Thymus (tissue), 11 donors: Measurements from ENCODE around the gene WDR35. TPM values are rescaled to one million over a fixed set of nuclear protein-coding genes. Genes with fewer than 3 reads are reported as not detected.

Experiments
- DNase-seq, 9 donors: peaks; one replicate each; pipeline ENCODE4 v3.0.0-alpha.2; 2013; ENCODE audit warnings: low spot score in 9 of 9, low read depth in 6 of 9, missing footprints in 1 of 9
- H3K27ac ChIP-seq, 2 donors: one replicate each; pipeline ENCODE4 v1.5.1; 2013; ENCODE audit warnings: control low read depth in 1 of 2, low read depth in 1 of 2, low read length in 1 of 2, mild to moderate bottlenecking in 1 of 2, moderate library complexity in 1 of 2
- H3K27me3 ChIP-seq, 2 donors: one replicate each; pipeline ENCODE4 v1.5.1; 2013; ENCODE audit warnings: low read length in 1 of 2; ENCODE audit not compliant: control insufficient read depth in 2 of 2, insufficient read depth in 1 of 2
- H3K36me3 ChIP-seq, 2 donors: one replicate each; pipeline ENCODE4 v1.5.1; 2013; ENCODE audit warnings: low read length in 1 of 2, mild to moderate bottlenecking in 1 of 2, moderate library complexity in 1 of 2; ENCODE audit not compliant: control insufficient read depth in 2 of 2, insufficient read depth in 2 of 2
- H3K4me1 ChIP-seq, 2 donors: one replicate each; pipeline ENCODE4 v1.5.1; 2013; ENCODE audit warnings: low read length in 2 of 2; ENCODE audit not compliant: control insufficient read depth in 2 of 2, insufficient read depth in 2 of 2
- H3K4me3 ChIP-seq, 2 donors: one replicate each; pipeline ENCODE4 v1.5.1; 2013; ENCODE audit warnings: low read length in 2 of 2, control low read depth in 1 of 2, mild to moderate bottlenecking in 1 of 2
- H3K9me3 ChIP-seq, 2 donors: one replicate each; pipeline ENCODE4 v1.5.1; 2013; ENCODE audit warnings: low read length in 1 of 2, mild to moderate bottlenecking in 1 of 2; ENCODE audit not compliant: control insufficient read depth in 2 of 2, insufficient read depth in 1 of 2
- WGBS: extraction: QIAGEN DNeasy Blood & Tissue Kit; methylation state at CpG from one replicate; pipeline ENCODE4 v1.1.7; 2013; 5-methylcytosine and 5-hydroxymethylcytosine counted together
- polyA plus RNA-seq: library from polyadenylated mRNA; stranded (reverse); fragments of 200-250 nt; gene quantifications from one replicate; pipeline ENCODE4 v1.2.3, GENCODE V29; 2013
- total RNA-seq: library from RNA; stranded (reverse); fragments of 120-200 nt; gene quantifications from one replicate; pipeline ENCODE4 v1.2.4, GENCODE V29; 2013
- donor health status: healthy.

WDR35 gene
- total and polyA plus RNA-seq, 2 donors = 6.9 to 8.4 TPM

DNA sequence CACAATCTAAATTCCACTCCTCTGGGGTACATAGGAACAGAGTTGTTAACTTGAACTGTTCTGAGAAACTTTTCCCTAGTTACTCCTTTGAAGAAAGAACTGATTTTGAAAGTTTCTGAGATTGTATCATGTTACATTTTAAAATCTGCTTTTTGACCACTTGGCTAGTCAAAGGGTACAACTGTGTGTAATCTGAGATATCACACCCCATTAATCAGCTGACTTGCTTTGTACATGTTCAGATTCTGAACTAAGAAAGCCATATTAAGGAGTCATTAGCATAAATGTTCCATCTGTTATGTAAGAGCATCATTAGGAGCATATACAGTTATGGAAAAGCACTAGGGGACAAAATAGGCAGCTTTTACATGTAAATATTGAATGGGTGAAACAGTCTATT lies 3.8 kb upstream of the WDR35 start:
- no peak overlapping the region for H3K4me3 ChIP-seq

DNA sequence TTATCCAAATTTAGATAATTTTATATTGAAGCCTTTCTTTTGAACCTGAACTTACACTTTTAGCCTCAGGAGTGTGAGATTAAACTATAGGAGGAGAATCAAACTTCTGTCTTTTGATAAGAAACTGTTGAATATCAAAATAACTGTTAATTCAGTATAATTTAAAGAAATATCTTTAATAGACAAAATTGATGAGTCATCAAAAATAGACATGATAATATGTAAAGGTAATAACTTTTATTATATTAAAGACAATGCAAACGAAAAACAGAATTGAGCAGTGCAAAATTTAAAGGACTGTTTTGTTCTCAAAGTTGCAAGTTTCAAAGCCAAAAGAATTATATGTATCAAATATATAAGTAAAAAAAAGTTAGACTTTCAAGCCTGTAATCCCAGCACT lies 2.0 kb upstream of the WDR35 start:
- Histone ChIP-seq H3K4me3 (no peak overlapping the region), H3K27me3 (peaks cover 4 to 14% of the 10 kb centered on the region in 2 donors), H3K4me1 (peaks cover 9% of the 10 kb centered on the region in 2 donors), H3K27ac (no peak overlapping the region), H3K9me3 (no peaks in the 10 kb centered on the region), H3K36me3 (no peaks in the 10 kb centered on the region)
- no peak for DNase-seq
- 98% methylated on average over 1 of the region's 1 CpG for WGBS

More for the DNA sequence above, 3.8 kb upstream of the WDR35 start:
- H3K9me3 ChIP-seq = no peaks in the 10 kb centered on the region
- no peak for DNase-seq
- no peak overlapping the region for H3K27ac ChIP-seq
- peaks cover 4 to 16% of the 10 kb centered on the region in 2 donors for H3K27me3 ChIP-seq
- no peaks in the 10 kb centered on the region for H3K36me3 ChIP-seq
- H3K4me1 ChIP-seq = peaks cover 9% of the 10 kb centered on the region in 2 donors

DNA sequence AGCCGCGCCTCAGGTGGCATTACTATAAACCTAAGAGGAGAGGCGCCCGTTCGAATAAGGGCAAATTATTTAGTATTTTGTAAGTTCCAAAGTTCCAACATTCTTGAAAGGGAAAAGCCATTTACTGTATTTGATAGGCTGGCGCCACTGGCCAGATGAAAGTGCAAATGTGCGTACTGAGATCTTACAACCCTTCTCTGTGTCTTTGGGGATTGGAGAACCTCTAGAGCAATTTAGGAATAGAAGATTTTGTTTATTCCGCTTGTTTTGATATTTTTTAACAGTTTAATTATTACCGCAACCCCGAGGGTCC lies 467 bp upstream of the WDR35 start:
- no peaks in the 10 kb centered on the region for H3K9me3 ChIP-seq
- 32% methylated on average over 10 of the region's 10 CpGs for whole genome bisulfite sequencing
- no peaks in the 10 kb centered on the region for H3K36me3 ChIP-seq
- peaks cover 9% of the 10 kb centered on the region in 2 donors for H3K4me1 ChIP-seq
- no peak for DNase-seq
- H3K4me3 ChIP-seq = peak overlapping the region; percentile 77 to 88
- H3K27me3 ChIP-seq = peaks cover 4 to 14% of the 10 kb centered on the region in 2 donors
- no peak overlapping the region for H3K27ac ChIP-seq

DNA sequence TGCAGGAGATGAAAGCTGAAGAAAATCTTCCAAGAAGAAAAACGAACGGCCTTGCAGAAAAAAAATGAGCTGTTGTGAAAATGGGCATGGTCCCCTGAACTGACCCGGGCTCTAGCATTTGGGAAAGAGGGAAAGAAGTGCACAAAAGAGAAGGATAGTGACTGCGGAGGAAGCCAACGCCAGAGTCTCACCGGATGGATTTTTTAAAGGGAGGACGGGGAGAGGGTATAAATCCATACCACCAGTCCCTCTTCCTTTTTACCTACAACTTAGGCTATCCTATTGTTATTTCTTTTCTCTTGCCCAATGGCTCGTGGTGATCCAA lies 601 bp downstream of the WDR35 start:
- H3K4me3 ChIP-seq = peak overlapping the region; percentile 77 to 88
- H3K36me3 ChIP-seq = no peaks in the 10 kb centered on the region
- peaks cover 9% of the 10 kb centered on the region in 2 donors for H3K4me1 ChIP-seq
- peaks cover 4 to 14% of the 10 kb centered on the region in 2 donors for H3K27me3 ChIP-seq
- 15% methylated on average over 8 of the region's 8 CpGs for WGBS
- no peak for DNase-seq
- H3K9me3 ChIP-seq = no peaks in the 10 kb centered on the region
- no peak overlapping the region for H3K27ac ChIP-seq

DNA sequence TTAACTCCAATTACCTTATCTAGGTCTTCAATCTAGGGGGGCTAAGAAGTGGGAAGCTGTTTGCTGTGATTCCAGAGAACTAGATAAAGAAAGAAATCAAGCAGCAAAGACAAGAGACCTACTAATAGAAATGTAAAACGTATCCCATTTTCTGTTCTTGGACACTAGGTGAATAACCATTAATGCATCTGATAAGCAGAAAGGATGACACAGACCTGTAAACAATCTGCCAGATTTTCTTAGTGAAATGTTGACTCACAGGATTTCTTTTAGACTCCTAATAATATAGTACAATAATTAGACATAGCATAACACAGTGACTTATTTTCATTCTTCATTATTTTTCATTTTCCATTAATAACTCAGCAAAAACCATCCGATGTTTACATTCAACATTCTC lies 1.3 kb downstream of the WDR35 start:
- no peak overlapping the region for H3K27ac ChIP-seq
- H3K27me3 ChIP-seq = peaks cover 4 to 14% of the 10 kb centered on the region in 2 donors
- H3K36me3 ChIP-seq = no peaks in the 10 kb centered on the region
- WGBS = 97% methylated on average over 2 of the region's 2 CpGs
- no peaks in the 10 kb centered on the region for H3K9me3 ChIP-seq
- H3K4me1 ChIP-seq = peaks cover 9% of the 10 kb centered on the region in 2 donors
- H3K4me3 ChIP-seq = no peak overlapping the region
- DNase-seq = no peak

DNA sequence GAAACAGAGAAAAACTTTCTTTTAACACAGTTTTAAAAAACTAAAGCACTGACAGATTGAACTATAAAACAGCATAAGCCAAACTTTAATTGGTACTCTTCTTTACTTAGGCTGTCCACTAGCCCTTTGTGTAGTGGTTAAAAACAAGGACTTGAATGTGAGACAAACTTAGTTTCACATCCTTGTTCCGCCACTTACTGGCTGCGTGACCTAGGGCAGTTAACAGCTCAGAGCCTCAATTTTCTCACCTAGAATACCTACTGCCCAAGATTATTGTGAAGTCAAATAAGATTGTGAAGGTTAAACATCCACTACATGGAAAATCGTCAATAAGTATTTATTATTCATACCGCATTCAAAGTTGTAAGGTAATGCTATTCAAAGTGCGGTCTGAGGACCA lies 2.0 kb downstream of the WDR35 start:
- no peak for DNase-seq
- Histone ChIP-seq H3K9me3 (no peaks in the 10 kb centered on the region), H3K27me3 (peaks cover 4 to 14% of the 10 kb centered on the region in 2 donors), H3K4me3 (no peak overlapping the region), H3K4me1 (peaks cover 9% of the 10 kb centered on the region in 2 donors), H3K36me3 (no peaks in the 10 kb centered on the region), H3K27ac (no peak overlapping the region)
- 99% methylated on average over 5 of the region's 5 CpGs for WGBS

DNA sequence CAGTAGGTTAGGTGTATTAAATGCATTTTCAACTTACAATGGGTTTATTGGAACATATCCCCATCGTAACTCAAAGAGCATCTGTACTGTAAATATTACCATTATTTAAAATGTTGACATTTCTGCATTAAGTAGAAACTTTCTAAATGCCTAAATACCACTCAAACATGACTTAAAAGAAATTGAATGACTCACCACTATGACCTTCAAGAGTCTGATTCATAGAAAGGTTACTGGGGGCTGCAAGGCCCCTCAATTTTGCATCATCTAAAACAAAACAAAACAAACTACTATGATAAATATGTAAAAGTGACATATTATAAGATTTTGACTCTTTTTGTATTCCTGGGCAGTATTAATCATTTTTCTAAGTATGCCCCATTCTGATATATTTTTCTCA lies 7.6 kb downstream of the WDR35 start:
- no peak overlapping the region for H3K4me3 ChIP-seq
- DNase-seq = no peak
- no peaks in the 10 kb centered on the region for H3K4me1 ChIP-seq
- H3K36me3 ChIP-seq = peaks cover 4 to 9% of the 10 kb centered on the region in 2 donors
- H3K27me3 ChIP-seq = no peaks in the 10 kb centered on the region
- WGBS = 97% methylated on average over 1 of the region's 1 CpG
- H3K27ac ChIP-seq = no peak overlapping the region
- no peaks in the 10 kb centered on the region for H3K9me3 ChIP-seq

DNA sequence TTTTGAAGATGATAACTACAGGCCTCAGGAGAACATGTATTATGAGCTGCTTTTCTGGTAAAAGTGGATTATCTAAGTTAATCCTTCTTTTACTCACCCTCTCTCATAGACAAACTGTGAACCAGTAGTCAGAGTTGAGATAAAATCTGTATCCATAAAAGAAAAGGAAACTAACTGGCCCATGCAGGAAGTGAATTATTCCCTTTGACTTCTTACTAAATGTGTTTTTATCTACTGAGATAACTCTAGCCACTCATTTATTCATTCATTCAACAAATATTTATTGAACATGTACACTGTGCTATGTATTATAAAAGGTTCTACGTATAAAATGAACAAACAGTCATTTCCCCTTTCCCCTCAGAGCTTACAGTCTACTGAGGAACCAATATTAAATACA lies 10.0 kb downstream of the WDR35 start:
- no peak overlapping the region for H3K27ac ChIP-seq
- H3K27me3 ChIP-seq = no peaks in the 10 kb centered on the region
- no peak overlapping the region for H3K4me3 ChIP-seq
- H3K36me3 ChIP-seq = peaks cover 7 to 10% of the 10 kb centered on the region in 2 donors
- WGBS = 99% methylated on average over 1 of the region's 1 CpG
- H3K9me3 ChIP-seq = no peaks in the 10 kb centered on the region
- no peaks in the 10 kb centered on the region for H3K4me1 ChIP-seq
- no peak for DNase-seq

DNA sequence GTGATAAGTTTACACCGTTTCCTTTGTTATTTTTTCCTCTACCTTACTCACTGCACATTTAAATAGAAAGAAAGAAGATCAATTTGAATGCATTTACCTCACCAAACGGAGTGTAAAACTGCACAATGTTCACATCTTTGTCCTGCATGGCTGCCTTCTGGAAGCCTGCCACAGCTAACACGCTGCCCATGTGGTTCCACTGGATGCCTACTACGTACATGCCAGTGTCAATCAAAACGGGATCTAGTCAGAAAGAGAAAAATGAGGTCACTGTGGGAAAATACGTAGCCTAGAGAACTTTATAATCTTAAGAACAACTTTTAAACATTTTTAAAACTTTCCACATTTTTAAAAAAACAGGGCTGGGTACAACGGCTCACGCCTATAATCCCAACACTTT lies 16.4 kb downstream of the WDR35 start:
- no peaks in the 10 kb centered on the region for H3K4me1 ChIP-seq
- H3K36me3 ChIP-seq = peaks cover 6 to 10% of the 10 kb centered on the region in 2 donors
- no peaks in the 10 kb centered on the region for H3K27me3 ChIP-seq
- no peak overlapping the region for H3K27ac ChIP-seq
- DNase-seq = no peak
- 97% methylated on average over 8 of the region's 8 CpGs for WGBS
- no peak overlapping the region for H3K4me3 ChIP-seq
- H3K9me3 ChIP-seq = no peaks in the 10 kb centered on the region

DNA sequence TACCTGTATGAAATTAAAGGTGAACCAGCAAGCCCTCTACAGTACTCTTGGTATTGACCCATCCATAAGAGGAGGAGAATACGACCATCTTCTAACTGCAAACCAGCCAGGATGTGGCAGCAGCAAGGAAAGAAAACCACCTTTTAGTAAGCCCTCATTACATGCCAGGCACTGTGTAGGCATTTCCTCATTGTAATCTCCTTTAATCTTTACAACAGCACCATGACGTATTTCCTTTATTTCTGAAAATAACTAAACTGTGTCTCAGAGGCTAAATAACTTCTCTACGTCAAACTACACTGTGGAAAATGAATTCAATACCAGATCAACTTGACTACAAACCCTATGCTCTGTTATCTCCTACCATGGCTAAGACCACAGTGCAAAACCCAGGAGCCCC lies 18.2 kb downstream of the WDR35 start:
- Histone ChIP-seq H3K9me3 (no peaks in the 10 kb centered on the region), H3K4me3 (no peak overlapping the region), H3K4me1 (no peaks in the 10 kb centered on the region), H3K36me3 (peaks cover 0 to 5% of the 10 kb centered on the region in 2 donors), H3K27ac (peak overlapping the region in 1 of 2 donors; percentile 39), H3K27me3 (no peaks in the 10 kb centered on the region)
- peak in 2 of 9 donors; percentile 11 to 43 for DNase-seq
- 41% methylated on average over 3 of the region's 3 CpGs for WGBS
